Measurements from ENCODE around the gene FANK1.

- TF ChIP-seq CTCF (IDR thresholded peaks at IDR 0.05) (no peak), POLR2A (IDR thresholded peaks at IDR 0.05) (no peak)
Observed at GRCh38 chr10:126016156-126016805, 119.9 kb downstream of the FANK1 start.
